Myocyte (in vitro differentiated cells): ENCODE measurements around the gene MEIOB. TPM values are rescaled to one million over a fixed set of nuclear protein-coding genes. Genes with fewer than 3 reads are reported as not detected.
"Not testable (repeated sequence)": the region's sequence is repeated elsewhere in the genome, so short reads cannot be mapped to it uniquely, and the experiment has no call there.

Experiments
- DNase-seq: peaks from one replicate; pipeline ENCODE4 v3.0.0-alpha.2; 2012; ENCODE audit warnings: low read depth
- total RNA-seq: library from RNA; depleted of rRNA; stranded (reverse); fragments of >200 nt; gene quantifications from 2 replicates; pipeline ENCODE4 v1.2.3, GENCODE V29; 2014

Gene MEIOB
- total RNA-seq, 1 donor from 2014 or later = not detected

- no peak for DNase-seq
Measured at GRCh38 chr16:1816396-1817275, 55.3 kb downstream of the MEIOB start.

GRCh38 chr16:1815461-1815860, 56.5 kb downstream of the MEIOB start:
- no peak for DNase-seq

- peak; percentile 89 for DNase-seq
Measured at GRCh38 chr16:1812732-1813163, 59.2 kb downstream of the MEIOB start.

- DNase-seq = no peak
Measured at GRCh38 chr16:1810536-1810935, 61.4 kb downstream of the MEIOB start.

- no peak for DNase-seq
Measured at GRCh38 chr16:1810106-1810505, 61.9 kb downstream of the MEIOB start.

GRCh38 chr16:1809281-1809801, 62.6 kb downstream of the MEIOB start:
- DNase-seq = no peak

- no peak for DNase-seq
Measured at GRCh38 chr16:1808691-1809090, 63.3 kb downstream of the MEIOB start.

- no peak for DNase-seq
Measured at GRCh38 chr16:1807626-1808025, 64.3 kb downstream of the MEIOB start.

GRCh38 chr16:1800701-1801100, 71.3 kb downstream of the MEIOB start:
- peak; percentile 23 for DNase-seq

GRCh38 chr16:1799263-1799662, 72.7 kb downstream of the MEIOB start:
- not testable (repeated sequence) for DNase-seq

- no peak for DNase-seq
Measured at GRCh38 chr16:1794908-1795666, 76.9 kb downstream of the MEIOB start.

GRCh38 chr16:1794221-1794871, 77.6 kb downstream of the MEIOB start:
- peak; percentile 49 for DNase-seq

GRCh38 chr16:1793578-1794220, 78.3 kb downstream of the MEIOB start, which contains the start of gene IGFALS:
IGFALS (minus strand) TSS chr16:1793705; CDS start chr16:1793652, 53 bp downstream.
- DNase-seq = no peak

GRCh38 chr16:1792836-1793577, 79.0 kb downstream of the MEIOB start:
- DNase-seq = no peak

GRCh38 chr16:1791943-1792812, 79.8 kb downstream of the MEIOB start:
- DNase-seq = no peak

- no peak for DNase-seq
Measured at GRCh38 chr16:1791256-1791942, 80.6 kb downstream of the MEIOB start.

GRCh38 chr16:1790611-1791255, 81.2 kb downstream of the MEIOB start:
- DNase-seq = no peak

GRCh38 chr16:1790261-1790610, 81.7 kb downstream of the MEIOB start:
- no peak for DNase-seq
